ENCODE results near the gene GUK1. TPM values are rescaled to one million over a fixed set of nuclear protein-coding genes. Genes with fewer than 3 reads are reported as not detected.

GUK1 gene
- polyA plus RNA-seq (2013, experiment 1 of 2; ENCODE audit: insufficient read length), result 267 TPM
- polyA plus RNA-seq (2013, experiment 2 of 2; ENCODE audit: insufficient read length), result 255 TPM

GRCh38 chr1:228139931-228140723, at the start of gene GUK1:
Gene GUK1 (plus strand): TSS chr1:228140279. CDS start chr1:228140303, 24 bp downstream.
- peak; percentile 99 for DNase-seq

- no peak for DNase-seq
Measured at GRCh38 chr1:228090613-228091081, 49.4 kb upstream of the GUK1 start.

GRCh38 chr1:228091084-228091483, 49.0 kb upstream of the GUK1 start:
- DNase-seq, result no peak

GRCh38 chr1:228092342-228093049, 47.6 kb upstream of the GUK1 start:
- DNase-seq, result no peak

GRCh38 chr1:228093050-228093906, 46.8 kb upstream of the GUK1 start:
- DNase-seq, result no peak

- DNase-seq, result no peak
Measured at GRCh38 chr1:228094432-228095016, 45.6 kb upstream of the GUK1 start.

- no peak for DNase-seq
Measured at GRCh38 chr1:228095161-228095560, 44.9 kb upstream of the GUK1 start.

GRCh38 chr1:228095938-228096337, 44.1 kb upstream of the GUK1 start:
- DNase-seq, result no peak

- DNase-seq, result no peak
Measured at GRCh38 chr1:228096416-228097332, 43.4 kb upstream of the GUK1 start.

GRCh38 chr1:228097333-228098081, 42.6 kb upstream of the GUK1 start:
- DNase-seq, result no peak

GRCh38 chr1:228098323-228098931, 41.7 kb upstream of the GUK1 start:
- no peak for DNase-seq

- no peak for DNase-seq
Measured at GRCh38 chr1:228099331-228099732, 40.7 kb upstream of the GUK1 start.

GRCh38 chr1:228100822-228101613, 39.1 kb upstream of the GUK1 start:
- no peak for DNase-seq

- DNase-seq, result no peak
Measured at GRCh38 chr1:228101614-228101993, 38.5 kb upstream of the GUK1 start.

- no peak for DNase-seq
Measured at GRCh38 chr1:228101994-228102790, 37.9 kb upstream of the GUK1 start.

GRCh38 chr1:228102791-228103620, 37.1 kb upstream of the GUK1 start, which contains the start of gene C1orf35:
Gene C1orf35 (minus strand): TSS chr1:228103325. CDS start chr1:228103227, 98 bp downstream.
- peak; percentile 93 for DNase-seq

All from fibroblast of skin of scalp (primary cell).